Liver (tissue), 9 donors: ENCODE results near the gene ALDH9A1. TPM values are rescaled to one million over a fixed set of nuclear protein-coding genes. Genes with fewer than 3 reads are reported as not detected.

Experiments
- DNase-seq: peaks from one replicate; pipeline ENCODE4 v3.0.0-alpha.2; 2017; ENCODE audit warnings: low spot score
- H3K27ac ChIP-seq, 2 donors: one replicate each; pipeline ENCODE4 v1.7.0; 2013; ENCODE audit warnings: inconsistent platforms in 2 of 2, low read length in 2 of 2, control low read depth in 1 of 2, low read depth in 1 of 2, mild to moderate bottlenecking in 1 of 2
- H3K27me3 ChIP-seq, 4 donors: one replicate each; pipeline versions ENCODE4 v1.6.1 to v1.7.0; 2013; ENCODE audit warnings: low read length in 3 of 4, inconsistent platforms in 1 of 4, mild to moderate bottlenecking in 1 of 4, moderate library complexity in 1 of 4; ENCODE audit not compliant: control insufficient read depth in 4 of 4, insufficient read depth in 4 of 4
- H3K36me3 ChIP-seq, 4 donors: one replicate each; pipeline versions ENCODE4 v1.6.1 to v1.7.0; 2013; ENCODE audit warnings: low read length in 3 of 4, mild to moderate bottlenecking in 3 of 4, low read depth in 1 of 4, moderate library complexity in 1 of 4; ENCODE audit not compliant: control insufficient read depth in 4 of 4, insufficient read depth in 3 of 4
- H3K4me1 ChIP-seq, 4 donors: one replicate each; pipeline versions ENCODE4 v1.6.1 to v1.7.0; 2013; ENCODE audit warnings: low read length in 3 of 4, mild to moderate bottlenecking in 3 of 4, moderate library complexity in 1 of 4; ENCODE audit not compliant: control insufficient read depth in 4 of 4, insufficient read depth in 4 of 4
- H3K4me3 ChIP-seq, 3 donors: one replicate each; pipeline versions ENCODE4 v1.6.1 to v1.7.0; 2013; ENCODE audit warnings: low read length in 3 of 3, control low read depth in 1 of 3, low read depth in 1 of 3, mild to moderate bottlenecking in 1 of 3
- H3K9ac ChIP-seq, 2 donors: one replicate each; pipeline ENCODE4 v1.7.0; 2013; ENCODE audit warnings: low read length in 2 of 2, mild to moderate bottlenecking in 2 of 2, moderate library complexity in 2 of 2, control low read depth in 1 of 2, low read depth in 1 of 2
- H3K9me3 ChIP-seq, 4 donors: one replicate each; pipeline versions ENCODE4 v1.6.1 to v1.7.0; 2013; ENCODE audit warnings: low read length in 3 of 4; ENCODE audit not compliant: control insufficient read depth in 4 of 4
- EGR1 ChIP-seq, 2 donors: IDR thresholded peaks; 2 replicates each; pipeline ENCODE4 v1.6.1; 2016 to 2018; ENCODE audit warnings: antibody characterized with exemption in 2 of 2, low read depth in 2 of 2
- FOXA2 ChIP-seq: IDR thresholded peaks from 2 replicates; pipeline ENCODE4 v1.6.1; 2016; ENCODE audit warnings: antibody characterized with exemption
- GABPA ChIP-seq, 2 donors: IDR thresholded peaks in 1 of 2; conservative IDR thresholded peaks in 1 of 2; 2 replicates each; pipeline ENCODE4 v1.6.1; 2016; ENCODE audit warnings: antibody characterized with exemption in 2 of 2, mild to moderate bottlenecking in 1 of 2, moderate library complexity in 1 of 2
- HNF4A ChIP-seq, 2 donors: conservative IDR thresholded peaks; 2 replicates each; pipeline ENCODE4 v1.6.1; 2016; ENCODE audit warnings: antibody characterized with exemption in 2 of 2, mild to moderate bottlenecking in 2 of 2
- HNF4G ChIP-seq: IDR thresholded peaks from 2 replicates; pipeline ENCODE4 v1.6.1; 2016; ENCODE audit warnings: antibody characterized with exemption
- JUND ChIP-seq, 2 donors: IDR thresholded peaks; 2 replicates each; pipeline ENCODE4 v1.6.1; 2016; ENCODE audit warnings: antibody characterized with exemption in 2 of 2
- NR2F2 ChIP-seq: IDR thresholded peaks from 2 replicates; pipeline ENCODE4 v1.6.1; 2016; ENCODE audit warnings: antibody characterized with exemption
- RAD21 ChIP-seq, 2 donors: IDR thresholded peaks; 2 replicates each; pipeline ENCODE4 v1.6.1; 2016; ENCODE audit warnings: antibody characterized with exemption in 2 of 2, mild to moderate bottlenecking in 2 of 2
- RXRA ChIP-seq, 2 donors: IDR thresholded peaks; 2 replicates each; pipeline ENCODE4 v1.6.1; 2017 to 2018; ENCODE audit warnings: antibody characterized with exemption in 2 of 2, mild to moderate bottlenecking in 1 of 2
- SP1 ChIP-seq: IDR thresholded peaks from 2 replicates; pipeline ENCODE4 v1.6.1; 2018; ENCODE audit warnings: antibody characterized with exemption, mild to moderate bottlenecking
- TAF1 ChIP-seq: conservative IDR thresholded peaks from 2 replicates; pipeline ENCODE4 v1.6.1; 2016; ENCODE audit warnings: antibody characterized with exemption, mild to moderate bottlenecking
- YY1 ChIP-seq: IDR thresholded peaks from 2 replicates; pipeline ENCODE4 v1.6.1; 2016; ENCODE audit warnings: antibody characterized with exemption, mild to moderate bottlenecking
- WGBS: extraction: QIAGEN DNeasy Blood & Tissue Kit; methylation state at CpG from one replicate; pipeline ENCODE4 v1.1.7; 2013; 5-methylcytosine and 5-hydroxymethylcytosine counted together
- polyA plus RNA-seq, 2 donors: library from polyadenylated mRNA; stranded (reverse) in 1 of 2; unstranded in 1 of 2; fragments of 200-250 nt in 1 of 2; fragments of >200 nt in 1 of 2; fragmentation: Nextera tagmentation in 1 of 2; extraction: Ambion mirVana in 1 of 2; gene quantifications; one replicate each; pipeline versions ENCODE4 v1.2.1 to v1.2.3, GENCODE V29; 2013 to 2015
- total RNA-seq, 2 donors: library from RNA; depleted of rRNA; stranded (reverse); fragments of >200 nt; gene quantifications; one replicate each; pipeline ENCODE4 v1.2.3, GENCODE V29; 2014
- TF ChIP-seq, protein P1 (sequence below): fragments of 150-350 bp; IDR thresholded peaks from 2 replicates; pipeline ENCODE4 v1.5.1; 2017; ENCODE audit warnings: improper control_type of control experiment, low read depth, low read length; ENCODE audit not compliant: missing input control
- TF ChIP-seq, protein P2 (sequence below): IDR thresholded peaks from 2 replicates; pipeline ENCODE4 v1.6.1; 2016; ENCODE audit warnings: antibody characterized with exemption
- TF ChIP-seq, protein P3 (sequence below): IDR thresholded peaks from 2 replicates; pipeline ENCODE4 v1.6.1; 2016; ENCODE audit warnings: antibody characterized with exemption
- TF ChIP-seq, protein P4 (sequence below): IDR thresholded peaks from 2 replicates; pipeline ENCODE4 v1.6.1; 2016; ENCODE audit warnings: antibody characterized with exemption
- TF ChIP-seq, protein P5 (sequence below): IDR thresholded peaks from 2 replicates; pipeline ENCODE4 v1.6.1; 2016; ENCODE audit warnings: antibody characterized with exemption, mild to moderate bottlenecking
- donor health status: healthy.
- donor health status: healthy.
- donor health status: healthy.
- donor health status: healthy.
- donor health status: healthy.

Gene ALDH9A1
- total and polyA plus RNA-seq, 4 donors = 42.8 to 93.4 (median 79.8) TPM

DNA sequence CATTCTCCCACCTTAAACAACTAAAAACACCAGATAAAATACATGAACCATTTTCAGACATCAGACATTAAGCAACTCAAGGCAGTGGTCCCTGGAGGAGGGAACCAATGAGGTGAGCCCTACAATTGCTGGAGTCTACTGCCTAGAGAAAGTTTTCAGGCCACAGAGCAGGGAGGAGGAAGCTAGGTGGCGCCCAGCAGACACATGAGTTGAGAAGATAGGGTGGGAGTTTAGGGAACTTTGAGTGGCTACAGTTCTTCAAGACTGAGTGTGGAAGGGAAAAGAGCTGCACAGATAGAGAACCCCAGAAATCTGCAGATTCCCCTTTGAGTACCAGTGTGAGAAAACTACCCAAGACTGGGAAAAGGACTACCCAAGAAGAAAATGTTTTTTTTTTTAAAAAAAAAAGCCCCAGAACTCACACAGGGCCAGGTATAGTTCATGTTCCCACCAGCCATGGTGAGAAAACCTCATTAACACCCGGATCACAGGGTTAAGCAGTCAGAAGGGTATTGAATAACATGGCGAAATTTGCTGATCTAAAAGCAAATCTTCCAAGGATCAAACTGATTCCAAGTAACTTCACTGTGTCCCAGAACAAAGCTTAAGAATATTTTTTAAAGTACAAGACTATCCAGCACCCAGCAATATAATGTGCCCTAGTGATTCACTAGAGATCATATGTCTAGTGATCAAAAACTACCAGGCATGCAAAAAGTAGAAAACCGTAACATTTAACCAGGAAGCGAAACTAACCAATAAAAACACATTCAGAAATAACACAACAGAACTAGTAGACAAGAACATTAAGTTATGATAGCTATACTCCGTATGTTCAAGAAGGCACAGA, 12.0 kb downstream of the ALDH9A1 start:
- no peak overlapping the region for H3K27ac ChIP-seq
- peaks cover 0 to 5% (median 3%) of the 10 kb centered on the region in 4 donors for H3K4me1 ChIP-seq
- TF ChIP-seq RAD21 (IDR thresholded peaks at IDR 0.05) = peak in 1 of 2 donors; percentile 12
- TF ChIP-seq, protein P1, sequence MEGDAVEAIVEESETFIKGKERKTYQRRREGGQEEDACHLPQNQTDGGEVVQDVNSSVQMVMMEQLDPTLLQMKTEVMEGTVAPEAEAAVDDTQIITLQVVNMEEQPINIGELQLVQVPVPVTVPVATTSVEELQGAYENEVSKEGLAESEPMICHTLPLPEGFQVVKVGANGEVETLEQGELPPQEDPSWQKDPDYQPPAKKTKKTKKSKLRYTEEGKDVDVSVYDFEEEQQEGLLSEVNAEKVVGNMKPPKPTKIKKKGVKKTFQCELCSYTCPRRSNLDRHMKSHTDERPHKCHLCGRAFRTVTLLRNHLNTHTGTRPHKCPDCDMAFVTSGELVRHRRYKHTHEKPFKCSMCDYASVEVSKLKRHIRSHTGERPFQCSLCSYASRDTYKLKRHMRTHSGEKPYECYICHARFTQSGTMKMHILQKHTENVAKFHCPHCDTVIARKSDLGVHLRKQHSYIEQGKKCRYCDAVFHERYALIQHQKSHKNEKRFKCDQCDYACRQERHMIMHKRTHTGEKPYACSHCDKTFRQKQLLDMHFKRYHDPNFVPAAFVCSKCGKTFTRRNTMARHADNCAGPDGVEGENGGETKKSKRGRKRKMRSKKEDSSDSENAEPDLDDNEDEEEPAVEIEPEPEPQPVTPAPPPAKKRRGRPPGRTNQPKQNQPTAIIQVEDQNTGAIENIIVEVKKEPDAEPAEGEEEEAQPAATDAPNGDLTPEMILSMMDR = no peak
- WGBS = 80% methylated on average over 6 of the region's 6 CpGs
- no peak overlapping the region for H3K9ac ChIP-seq
- no peak overlapping the region for H3K4me3 ChIP-seq
- H3K36me3 ChIP-seq = peaks cover 2 to 19% (median 16%) of the 10 kb centered on the region in 4 donors
- no peak for DNase-seq
- no peaks in the 10 kb centered on the region for H3K9me3 ChIP-seq
- H3K27me3 ChIP-seq = no peaks in the 10 kb centered on the region

DNA sequence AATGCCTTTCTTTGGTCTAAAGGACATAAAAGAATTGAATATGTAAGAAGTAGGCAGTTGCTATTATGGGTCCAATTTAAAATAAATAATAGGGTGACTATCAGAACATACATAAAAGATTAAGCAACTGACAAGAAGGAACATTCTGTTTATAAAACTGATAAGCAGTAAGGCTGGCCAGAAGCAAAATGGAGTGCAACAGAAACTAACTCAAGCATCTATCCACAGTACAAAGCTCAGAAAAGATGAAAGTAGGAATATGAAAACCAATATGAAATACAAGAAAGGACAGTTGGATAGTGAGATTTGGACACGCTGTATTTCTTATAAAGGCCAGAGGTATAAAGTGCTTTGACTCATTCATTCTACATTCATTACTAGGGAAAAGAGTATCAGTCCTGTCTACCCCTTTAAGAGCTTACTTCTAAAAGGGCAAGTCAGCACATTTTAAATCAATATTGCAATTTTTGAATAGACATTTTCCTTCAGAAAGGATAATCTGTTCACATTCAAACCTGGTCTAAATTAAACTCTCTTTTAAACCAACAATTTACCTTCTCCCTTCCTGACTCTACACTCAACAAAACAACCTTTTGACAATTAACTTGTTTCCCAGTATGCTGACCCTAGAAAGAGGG, 14.4 kb downstream of the ALDH9A1 start:
- Histone ChIP-seq H3K4me3 (no peak overlapping the region), H3K9ac (no peak overlapping the region), H3K36me3 (peaks cover 4 to 29% (median 24%) of the 10 kb centered on the region in 4 donors), H3K4me1 (peaks cover 0 to 18% (median 11%) of the 10 kb centered on the region in 4 donors), H3K9me3 (no peaks in the 10 kb centered on the region), H3K27ac (no peak overlapping the region), H3K27me3 (no peaks in the 10 kb centered on the region)
- no peak for TF ChIP-seq SP1
- no peak for TF ChIP-seq GABPA (IDR thresholded peaks at IDR 0.05 in 1 of 2, conservative IDR thresholded peaks at IDR 0.05 in 1 of 2)
- TF ChIP-seq, protein P1 = no peak
- no peak for TF ChIP-seq RXRA (IDR thresholded peaks at IDR 0.05)
- TF ChIP-seq, protein P2, sequence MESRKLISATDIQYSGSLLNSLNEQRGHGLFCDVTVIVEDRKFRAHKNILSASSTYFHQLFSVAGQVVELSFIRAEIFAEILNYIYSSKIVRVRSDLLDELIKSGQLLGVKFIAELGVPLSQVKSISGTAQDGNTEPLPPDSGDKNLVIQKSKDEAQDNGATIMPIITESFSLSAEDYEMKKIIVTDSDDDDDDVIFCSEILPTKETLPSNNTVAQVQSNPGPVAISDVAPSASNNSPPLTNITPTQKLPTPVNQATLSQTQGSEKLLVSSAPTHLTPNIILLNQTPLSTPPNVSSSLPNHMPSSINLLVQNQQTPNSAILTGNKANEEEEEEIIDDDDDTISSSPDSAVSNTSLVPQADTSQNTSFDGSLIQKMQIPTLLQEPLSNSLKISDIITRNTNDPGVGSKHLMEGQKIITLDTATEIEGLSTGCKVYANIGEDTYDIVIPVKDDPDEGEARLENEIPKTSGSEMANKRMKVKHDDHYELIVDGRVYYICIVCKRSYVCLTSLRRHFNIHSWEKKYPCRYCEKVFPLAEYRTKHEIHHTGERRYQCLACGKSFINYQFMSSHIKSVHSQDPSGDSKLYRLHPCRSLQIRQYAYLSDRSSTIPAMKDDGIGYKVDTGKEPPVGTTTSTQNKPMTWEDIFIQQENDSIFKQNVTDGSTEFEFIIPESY = no peak
- no peak for TF ChIP-seq JUND (IDR thresholded peaks at IDR 0.05)
- no peak for TF ChIP-seq NR2F2
- TF ChIP-seq, protein P3, sequence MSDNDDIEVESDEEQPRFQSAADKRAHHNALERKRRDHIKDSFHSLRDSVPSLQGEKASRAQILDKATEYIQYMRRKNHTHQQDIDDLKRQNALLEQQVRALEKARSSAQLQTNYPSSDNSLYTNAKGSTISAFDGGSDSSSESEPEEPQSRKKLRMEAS = no peak
- TF ChIP-seq RAD21 (IDR thresholded peaks at IDR 0.05) = no peak
- TF ChIP-seq TAF1 = no peak
- TF ChIP-seq FOXA2 = no peak
- TF ChIP-seq, protein P4, sequence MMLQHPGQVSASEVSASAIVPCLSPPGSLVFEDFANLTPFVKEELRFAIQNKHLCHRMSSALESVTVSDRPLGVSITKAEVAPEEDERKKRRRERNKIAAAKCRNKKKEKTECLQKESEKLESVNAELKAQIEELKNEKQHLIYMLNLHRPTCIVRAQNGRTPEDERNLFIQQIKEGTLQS = no peak
- TF ChIP-seq EGR1 (IDR thresholded peaks at IDR 0.05; ENCODE audit: low read depth in 2 of 2) = no peak
- TF ChIP-seq, protein P5, sequence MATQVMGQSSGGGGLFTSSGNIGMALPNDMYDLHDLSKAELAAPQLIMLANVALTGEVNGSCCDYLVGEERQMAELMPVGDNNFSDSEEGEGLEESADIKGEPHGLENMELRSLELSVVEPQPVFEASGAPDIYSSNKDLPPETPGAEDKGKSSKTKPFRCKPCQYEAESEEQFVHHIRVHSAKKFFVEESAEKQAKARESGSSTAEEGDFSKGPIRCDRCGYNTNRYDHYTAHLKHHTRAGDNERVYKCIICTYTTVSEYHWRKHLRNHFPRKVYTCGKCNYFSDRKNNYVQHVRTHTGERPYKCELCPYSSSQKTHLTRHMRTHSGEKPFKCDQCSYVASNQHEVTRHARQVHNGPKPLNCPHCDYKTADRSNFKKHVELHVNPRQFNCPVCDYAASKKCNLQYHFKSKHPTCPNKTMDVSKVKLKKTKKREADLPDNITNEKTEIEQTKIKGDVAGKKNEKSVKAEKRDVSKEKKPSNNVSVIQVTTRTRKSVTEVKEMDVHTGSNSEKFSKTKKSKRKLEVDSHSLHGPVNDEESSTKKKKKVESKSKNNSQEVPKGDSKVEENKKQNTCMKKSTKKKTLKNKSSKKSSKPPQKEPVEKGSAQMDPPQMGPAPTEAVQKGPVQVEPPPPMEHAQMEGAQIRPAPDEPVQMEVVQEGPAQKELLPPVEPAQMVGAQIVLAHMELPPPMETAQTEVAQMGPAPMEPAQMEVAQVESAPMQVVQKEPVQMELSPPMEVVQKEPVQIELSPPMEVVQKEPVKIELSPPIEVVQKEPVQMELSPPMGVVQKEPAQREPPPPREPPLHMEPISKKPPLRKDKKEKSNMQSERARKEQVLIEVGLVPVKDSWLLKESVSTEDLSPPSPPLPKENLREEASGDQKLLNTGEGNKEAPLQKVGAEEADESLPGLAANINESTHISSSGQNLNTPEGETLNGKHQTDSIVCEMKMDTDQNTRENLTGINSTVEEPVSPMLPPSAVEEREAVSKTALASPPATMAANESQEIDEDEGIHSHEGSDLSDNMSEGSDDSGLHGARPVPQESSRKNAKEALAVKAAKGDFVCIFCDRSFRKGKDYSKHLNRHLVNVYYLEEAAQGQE = no peak
- TF ChIP-seq HNF4A (conservative IDR thresholded peaks at IDR 0.05) = no peak
- TF ChIP-seq YY1 = no peak
- no peak for TF ChIP-seq HNF4G
- 46% methylated on average over 1 of the region's 1 CpG for WGBS
- no peak for DNase-seq
